ENCODE data around the gene FAM222B. TPM values are rescaled to one million over a fixed set of nuclear protein-coding genes. Genes with fewer than 3 reads are reported as not detected.

FAM222B gene
- polyA plus RNA-seq, 1 donor from 2014 or later: 6.4 TPM

- no peaks in the 10 kb centered on the region for H3K9me3 ChIP-seq (ENCODE audit: low read length)
- no peaks in the 10 kb centered on the region for H3K9me2 ChIP-seq (ENCODE audit: insufficient read depth, low read length)
- no peak overlapping the region for H3K27ac ChIP-seq (ENCODE audit: low read length)
- H3K4me3 ChIP-seq (ENCODE audit: low read length): no peak overlapping the region
- no peak overlapping the region for H3K4me2 ChIP-seq (ENCODE audit: low read length)
- no peak overlapping the region for H2AFZ ChIP-seq (ENCODE audit: low read depth, low read length)
- H3K9ac ChIP-seq (ENCODE audit: low read length): no peak overlapping the region
- H3K27me3 ChIP-seq (ENCODE audit: insufficient read depth, low read depth, low read length): no peaks in the 10 kb centered on the region
- no peaks in the 10 kb centered on the region for H3K36me3 ChIP-seq (ENCODE audit: insufficient read depth, low read length)
- H3F3A ChIP-seq (ENCODE audit: insufficient read depth, low read length, poor library complexity, severe bottlenecking): peaks cover 4% of the 10 kb centered on the region
- TF ChIP-seq TAF1 (IDR thresholded peaks at IDR 0.05; ENCODE audit: low read depth): no peak
- no peak for TF ChIP-seq SMC3 (conservative IDR thresholded peaks at IDR 0.05; ENCODE audit: poor library complexity)
- TF ChIP-seq MXI1 (conservative IDR thresholded peaks at IDR 0.05; ENCODE audit: poor library complexity, severe bottlenecking): no peak
- no peak for TF ChIP-seq POLR2AphosphoS5 (IDR thresholded peaks at IDR 0.05)
- no peak for TF ChIP-seq CTCF (IDR thresholded peaks at IDR 0.05; ENCODE audit: poor library complexity, severe bottlenecking)
- no peak for TF ChIP-seq RAD21 (conservative IDR thresholded peaks at IDR 0.05)
- TF ChIP-seq EP300 (conservative IDR thresholded peaks at IDR 0.05; ENCODE audit: poor library complexity, severe bottlenecking): no peak
- no peak for TF ChIP-seq EZH2 (IDR thresholded peaks at IDR 0.05; ENCODE audit: borderline replicate concordance, insufficient read depth, low read length, poor library complexity, severe bottlenecking)
- no peak for TF ChIP-seq REST (IDR thresholded peaks at IDR 0.05; ENCODE audit: borderline replicate concordance)
- peaks cover 10% of the 10 kb centered on the region for H4K20me1 ChIP-seq (ENCODE audit: insufficient read depth)
- peaks cover 27% of the 10 kb centered on the region for H3K79me2 ChIP-seq (replicated peaks; ENCODE audit: insufficient read depth, low read length)
Measured at GRCh38 chr17:28741358-28742349, 100.9 kb downstream of the FAM222B start.

- no peak for TF ChIP-seq SMC3 (conservative IDR thresholded peaks at IDR 0.05; ENCODE audit: poor library complexity)
- TF ChIP-seq TAF1 (IDR thresholded peaks at IDR 0.05; ENCODE audit: low read depth): no peak
- no peak for TF ChIP-seq REST (IDR thresholded peaks at IDR 0.05; ENCODE audit: borderline replicate concordance)
- TF ChIP-seq RAD21 (conservative IDR thresholded peaks at IDR 0.05): no peak
- TF ChIP-seq EP300 (conservative IDR thresholded peaks at IDR 0.05; ENCODE audit: poor library complexity, severe bottlenecking): no peak
- TF ChIP-seq MXI1 (conservative IDR thresholded peaks at IDR 0.05; ENCODE audit: poor library complexity, severe bottlenecking): no peak
- no peak for TF ChIP-seq CTCF (IDR thresholded peaks at IDR 0.05; ENCODE audit: poor library complexity, severe bottlenecking)
- no peak for TF ChIP-seq POLR2AphosphoS5 (IDR thresholded peaks at IDR 0.05)
- no peak for TF ChIP-seq EZH2 (IDR thresholded peaks at IDR 0.05; ENCODE audit: borderline replicate concordance, insufficient read depth, low read length, poor library complexity, severe bottlenecking)
- Histone ChIP-seq H3K4me2 (ENCODE audit: low read length) (no peak overlapping the region), H3K9me3 (ENCODE audit: low read length) (no peaks in the 10 kb centered on the region), H3K36me3 (ENCODE audit: insufficient read depth, low read length) (no peaks in the 10 kb centered on the region), H3F3A (ENCODE audit: insufficient read depth, low read length, poor library complexity, severe bottlenecking) (no peaks in the 10 kb centered on the region), H3K9ac (ENCODE audit: low read length) (no peak overlapping the region), H3K9me2 (ENCODE audit: insufficient read depth, low read length) (no peaks in the 10 kb centered on the region), H2AFZ (ENCODE audit: low read depth, low read length) (no peak overlapping the region), H4K20me1 (ENCODE audit: insufficient read depth) (peaks cover under 1% of the 10 kb centered on the region), H3K4me3 (ENCODE audit: low read length) (no peak overlapping the region), H3K27me3 (ENCODE audit: insufficient read depth, low read depth, low read length) (no peaks in the 10 kb centered on the region), H3K79me2 (replicated peaks; ENCODE audit: insufficient read depth, low read length) (peaks cover 18% of the 10 kb centered on the region), H3K27ac (ENCODE audit: low read length) (no peak overlapping the region)
Measured at GRCh38 chr17:28740406-28741357, 101.9 kb downstream of the FAM222B start.
